HL-60/S4 (cell line): Measurements from ENCODE around the gene ZNF202.

ENCODE experiments used
- in situ Hi-C: fragments of 300-500 bp; cut with MboI; formaldehyde crosslinking; loops from 2 replicates; pipeline ENCODE4 v1.14.3; 2022; ENCODE audit warnings: low sequenced_read_pairs

ZNF202 gene

GRCh38 chr11:123684601-123685000 lies 56.9 kb downstream of the ZNF202 start:
- in situ Hi-C loops, result no loop called here

GRCh38 chr11:123683428-123684170 lies 57.9 kb downstream of the ZNF202 start:
- in situ Hi-C loops, result no loop called here

- in situ Hi-C loops, result no loop called here
Observed at GRCh38 chr11:123682696-123683410, 58.6 kb downstream of the ZNF202 start.

- in situ Hi-C loops, result no loop called here
Observed at GRCh38 chr11:123681030-123681429, 60.4 kb downstream of the ZNF202 start.

- in situ Hi-C loops, result no loop called here
Observed at GRCh38 chr11:123678246-123678645, 63.2 kb downstream of the ZNF202 start.

GRCh38 chr11:123677510-123677909 lies 64.0 kb downstream of the ZNF202 start:
- in situ Hi-C loops, result no loop called here

GRCh38 chr11:123674297-123674696 lies 67.2 kb downstream of the ZNF202 start:
- in situ Hi-C loops, result no loop called here
